Peyer's patch (tissue), 4 donors: ENCODE data around the gene SUSD4. TPM values are rescaled to one million over a fixed set of nuclear protein-coding genes. Genes with fewer than 3 reads are reported as not detected.

Experiments
- DNase-seq, 3 donors: peaks; one replicate each; pipeline ENCODE4 v3.0.0-alpha.2; 2017 to 2019
- H3K27ac ChIP-seq, 4 donors: fragments of 200-600 bp; sonication (generic); one replicate each; pipeline ENCODE4 v1.5.1; 2016 to 2019
- H3K27me3 ChIP-seq, 2 donors: fragments of 200-600 bp; sonication (generic); one replicate each; pipeline ENCODE4 v1.5.1; 2019
- H3K36me3 ChIP-seq, 3 donors: fragments of 200-600 bp; sonication (generic); one replicate each; pipeline ENCODE4 v1.5.1; 2016 to 2019
- H3K4me1 ChIP-seq, 4 donors: fragments of 200-600 bp; sonication (generic); one replicate each; pipeline ENCODE4 v1.5.1; 2016 to 2019
- H3K4me3 ChIP-seq, 4 donors: fragments of 200-600 bp; sonication (generic); 1 replicate in 3 of 4; 2 replicates in 1 of 4; pipeline ENCODE4 v1.5.1; 2016 to 2019; ENCODE audit warnings: mild to moderate bottlenecking in 1 of 4
- H3K9me3 ChIP-seq, 4 donors: fragments of 200-600 bp; sonication (generic); one replicate each; pipeline ENCODE4 v1.5.1; 2016 to 2019; ENCODE audit warnings: mild to moderate bottlenecking in 1 of 4
- CTCF ChIP-seq, 6 experiments: fragments of 450-650 bp in 4 of 6; fragments of 200-600 bp in 2 of 6; sonication (generic) in 1 of 6; IDR thresholded peaks; one replicate each; pipeline ENCODE4 v1.5.1; 2017 to 2019; ENCODE audit warnings: antibody characterized with exemption in 6 of 6, mild to moderate bottlenecking in 3 of 6, moderate library complexity in 1 of 6
- POLR2A ChIP-seq, 2 donors: fragments of 450-650 bp; IDR thresholded peaks; one replicate each; pipeline ENCODE4 v1.5.1; 2017; ENCODE audit warnings: antibody characterized with exemption in 2 of 2, mild to moderate bottlenecking in 2 of 2, moderate library complexity in 2 of 2
- total RNA-seq, 4 donors: library from RNA; depleted of rRNA; stranded (reverse); fragments of >200 nt; gene quantifications; one replicate each; pipeline ENCODE4 v1.1.0, GENCODE V29; 2016

SUSD4 gene
- total RNA-seq, 4 donors from 2014 or later = 0.54 TPM; not detected in 3

GRCh38 chr1:223394242-223394641 lies 30.3 kb upstream of the SUSD4 start:
- Histone ChIP-seq H3K27ac (no peak overlapping the region), H3K4me3 (no peak overlapping the region), H3K36me3 (no peaks in the 10 kb centered on the region), H3K4me1 (no peaks in the 10 kb centered on the region), H3K27me3 (peaks cover 0 to 8% of the 10 kb centered on the region in 2 donors), H3K9me3 (no peaks in the 10 kb centered on the region)
- no peak for TF ChIP-seq CTCF (IDR thresholded peaks at IDR 0.05)
- no peak for TF ChIP-seq POLR2A (IDR thresholded peaks at IDR 0.05)
- DNase-seq = no peak

- DNase-seq = no peak
- Histone ChIP-seq H3K36me3 (no peaks in the 10 kb centered on the region), H3K27me3 (peaks cover 0 to 8% of the 10 kb centered on the region in 2 donors), H3K4me1 (no peaks in the 10 kb centered on the region), H3K27ac (no peak within 1 kb of the TSS), H3K9me3 (no peaks in the 10 kb centered on the region), H3K4me3 (peak within 1 kb of the TSS in 2 of 4 donors; percentile 16 to 29)
- TF ChIP-seq CTCF (IDR thresholded peaks at IDR 0.05) (no peak), POLR2A (IDR thresholded peaks at IDR 0.05) (no peak)
These were observed 29.6 kb upstream of the SUSD4 start, which contains the start of gene CCDC185 for GRCh38 chr1:223393275-223394214. Gene CCDC185 (plus strand): TSS chr1:223393415. CDS start chr1:223393476, 61 bp downstream.

GRCh38 chr1:223390618-223391017 lies 26.6 kb upstream of the SUSD4 start:
- H3K27ac ChIP-seq = no peak overlapping the region
- peaks cover 0 to 8% of the 10 kb centered on the region in 2 donors for H3K27me3 ChIP-seq
- H3K36me3 ChIP-seq = no peaks in the 10 kb centered on the region
- no peak overlapping the region for H3K4me3 ChIP-seq
- DNase-seq = no peak
- H3K4me1 ChIP-seq = no peaks in the 10 kb centered on the region
- no peaks in the 10 kb centered on the region for H3K9me3 ChIP-seq
- no peak for TF ChIP-seq CTCF (IDR thresholded peaks at IDR 0.05)
- no peak for TF ChIP-seq POLR2A (IDR thresholded peaks at IDR 0.05)

- Histone ChIP-seq H3K27ac (no peak overlapping the region), H3K9me3 (no peaks in the 10 kb centered on the region), H3K4me1 (no peaks in the 10 kb centered on the region), H3K4me3 (no peak overlapping the region), H3K27me3 (no peaks in the 10 kb centered on the region), H3K36me3 (no peaks in the 10 kb centered on the region)
- no peak for DNase-seq
- no peak for TF ChIP-seq CTCF (IDR thresholded peaks at IDR 0.05)
- no peak for TF ChIP-seq POLR2A (IDR thresholded peaks at IDR 0.05)
These were observed 22.0 kb upstream of the SUSD4 start for GRCh38 chr1:223386013-223386412.

- Histone ChIP-seq H3K27me3 (no peaks in the 10 kb centered on the region), H3K9me3 (no peaks in the 10 kb centered on the region), H3K36me3 (no peaks in the 10 kb centered on the region), H3K4me1 (no peaks in the 10 kb centered on the region), H3K4me3 (no peak overlapping the region), H3K27ac (no peak overlapping the region)
- TF ChIP-seq CTCF (IDR thresholded peaks at IDR 0.05) (no peak), POLR2A (IDR thresholded peaks at IDR 0.05) (no peak)
- DNase-seq = no peak
These were observed 14.8 kb upstream of the SUSD4 start for GRCh38 chr1:223378754-223379153.
